Fibroblast of the aortic adventitia (primary cell): Measurements from ENCODE around the gene FHIT. TPM values are rescaled to one million over a fixed set of nuclear protein-coding genes. Genes with fewer than 3 reads are reported as not detected.
"Not testable (repeated sequence)": the region's sequence is repeated elsewhere in the genome, so short reads cannot be mapped to it uniquely, and the experiment has no call there.

Experiments
- DNase-seq: peaks from one replicate; pipeline ENCODE4 v3.0.0-alpha.2; 2010; ENCODE audit warnings: low read depth
- H3K4me3 ChIP-seq: 2 replicates; pipeline ENCODE4 v1.5.1; 2011; ENCODE audit warnings: low read depth, mild to moderate bottlenecking, control low read depth, low read length, moderate library complexity
- CTCF ChIP-seq: IDR thresholded peaks from 2 replicates; pipeline ENCODE4 v1.5.1; 2011; ENCODE audit warnings: mild to moderate bottlenecking, low read length, control low read depth, inconsistent platforms; ENCODE audit not compliant: insufficient read depth
- total RNA-seq: library from RNA; depleted of rRNA; stranded (reverse); fragments of >200 nt; gene quantifications from 2 replicates; pipeline ENCODE4 v1.2.3, GENCODE V29; 2012; ENCODE audit warnings: low replicate concordance

Gene FHIT
- total RNA-seq, 1 donor = 1.5 TPM

DNA sequence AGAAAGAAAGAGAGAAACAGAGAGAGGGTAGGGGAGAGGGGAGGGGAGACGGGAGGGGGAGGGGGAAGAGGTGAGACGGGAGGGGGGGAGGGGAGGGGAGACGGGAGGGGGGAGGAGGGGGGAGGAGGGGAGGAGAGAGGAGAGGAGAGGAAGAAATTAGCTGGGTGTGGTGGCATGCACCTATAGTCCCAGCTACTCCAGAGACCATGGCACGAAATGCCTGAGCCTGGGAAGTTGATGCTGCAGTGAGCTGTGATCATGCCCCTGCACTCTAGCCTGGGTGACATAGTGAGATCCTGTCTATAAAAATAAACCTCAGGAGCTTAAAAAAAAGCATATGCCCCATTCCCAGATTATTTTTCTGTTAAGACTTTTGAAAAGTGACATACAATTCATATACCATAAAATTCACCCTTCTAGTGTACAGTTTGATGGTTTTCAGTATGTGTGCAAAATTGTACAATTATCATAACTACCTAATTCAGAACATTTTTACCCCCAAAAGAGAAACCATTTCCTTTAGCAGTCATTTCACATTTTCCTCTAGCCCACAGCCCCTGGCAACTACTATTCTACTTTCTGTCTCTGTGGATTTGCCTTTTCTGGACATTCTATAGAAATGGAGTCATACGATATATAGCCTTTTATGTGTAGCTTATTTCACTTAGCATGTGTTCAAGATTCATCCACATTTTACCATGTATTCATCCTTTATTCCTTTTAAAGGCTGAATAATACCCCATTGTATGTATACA is 699.6 kb downstream of the FHIT start:
- no peak for DNase-seq
- H3K4me3 ChIP-seq = no peak overlapping the region
- no peak for TF ChIP-seq CTCF

DNA sequence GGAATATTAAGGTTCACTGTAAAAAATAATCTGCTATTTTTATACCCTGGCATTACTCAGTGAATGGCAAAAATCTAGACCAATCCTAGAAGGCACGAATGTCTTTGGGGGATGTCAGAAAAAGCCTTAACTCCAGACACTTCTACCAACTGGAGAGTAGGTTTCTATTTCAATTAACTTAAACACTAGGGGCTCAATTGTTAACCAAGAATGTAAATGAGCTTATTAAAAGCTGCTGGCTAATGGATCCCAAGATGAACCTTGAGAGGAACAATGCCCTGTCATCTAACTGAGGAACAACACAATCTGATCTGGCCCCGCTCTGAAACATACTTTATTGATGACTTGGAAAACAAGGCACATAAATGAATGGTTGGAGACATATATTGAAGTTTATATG is 701.4 kb downstream of the FHIT start:
- no peak for TF ChIP-seq CTCF

GRCh38 chr3:60542995-60543394 is 708.3 kb downstream of the FHIT start:
- H3K4me3 ChIP-seq = no peak overlapping the region
- no peak for DNase-seq
- TF ChIP-seq CTCF = no peak

More for the DNA sequence above, 701.4 kb downstream of the FHIT start:
- H3K4me3 ChIP-seq = no peak overlapping the region
- no peak for DNase-seq

DNA sequence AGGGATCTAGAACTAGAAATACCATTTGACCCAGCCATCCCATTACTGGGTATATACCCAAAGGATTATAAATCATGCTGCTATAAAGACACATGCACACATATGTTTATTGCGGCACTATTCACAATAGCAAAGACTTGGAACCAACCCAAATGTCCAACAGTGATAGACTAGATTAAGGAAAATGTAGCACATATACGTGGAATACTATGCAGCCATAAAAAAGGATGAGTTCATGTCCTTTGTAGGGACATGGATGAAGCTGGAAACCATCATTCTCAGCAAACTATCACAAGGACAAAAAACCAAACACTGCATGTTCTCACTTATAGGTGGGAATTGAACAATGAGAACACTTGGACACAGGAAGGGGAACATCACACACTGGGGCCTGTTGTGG is 711.9 kb downstream of the FHIT start:
- DNase-seq = not testable (repeated sequence)

DNA sequence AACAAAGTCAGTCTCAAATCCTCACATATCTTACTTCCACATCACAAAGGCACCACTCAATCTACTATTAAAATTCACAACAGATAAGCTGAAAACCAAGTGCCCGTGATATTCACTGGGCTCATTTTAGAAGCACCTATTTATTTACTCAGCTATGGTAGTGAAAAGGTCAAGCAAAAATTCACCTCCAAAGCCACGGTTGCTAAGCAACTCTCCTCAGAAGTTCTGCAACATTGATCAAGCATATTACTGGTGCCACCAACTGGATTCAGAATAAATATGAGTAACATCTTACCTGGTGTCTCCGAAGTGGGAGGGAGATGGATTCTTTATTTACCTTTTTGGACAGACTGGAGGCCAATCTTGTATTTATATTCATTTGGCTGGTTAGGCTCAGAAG is 714.8 kb downstream of the FHIT start:
- TF ChIP-seq CTCF = no peak
- no peak overlapping the region for H3K4me3 ChIP-seq
- no peak for DNase-seq

More for the DNA sequence above, 711.9 kb downstream of the FHIT start:
- not testable (repeated sequence) for H3K4me3 ChIP-seq

GRCh38 chr3:60531759-60532158 is 719.5 kb downstream of the FHIT start:
- H3K4me3 ChIP-seq = no peak overlapping the region
- DNase-seq = no peak
- TF ChIP-seq CTCF = no peak

GRCh38 chr3:60528651-60529050 is 722.6 kb downstream of the FHIT start:
- no peak for TF ChIP-seq CTCF
- no peak for DNase-seq

More at GRCh38 chr3:60528651-60529050, 722.6 kb downstream of the FHIT start:
- no peak overlapping the region for H3K4me3 ChIP-seq
